Urothelium cell line (cell line): ENCODE results near the gene MAGI1.
"Not testable (repeated sequence)": the region's sequence is repeated elsewhere in the genome, so short reads cannot be mapped to it uniquely, and the experiment has no call there.

Experiments used
- DNase-seq: peaks from one replicate; pipeline ENCODE4 v3.0.0; 2011; ENCODE audit warnings: low spot score, mixed read lengths
- FAIRE-seq: peaks from 2 replicates; lab custom pipeline; 2011; peaks lifted over from hg19 to GRCh38; lab: Jason Lieb, UNC

Gene MAGI1

DNA sequence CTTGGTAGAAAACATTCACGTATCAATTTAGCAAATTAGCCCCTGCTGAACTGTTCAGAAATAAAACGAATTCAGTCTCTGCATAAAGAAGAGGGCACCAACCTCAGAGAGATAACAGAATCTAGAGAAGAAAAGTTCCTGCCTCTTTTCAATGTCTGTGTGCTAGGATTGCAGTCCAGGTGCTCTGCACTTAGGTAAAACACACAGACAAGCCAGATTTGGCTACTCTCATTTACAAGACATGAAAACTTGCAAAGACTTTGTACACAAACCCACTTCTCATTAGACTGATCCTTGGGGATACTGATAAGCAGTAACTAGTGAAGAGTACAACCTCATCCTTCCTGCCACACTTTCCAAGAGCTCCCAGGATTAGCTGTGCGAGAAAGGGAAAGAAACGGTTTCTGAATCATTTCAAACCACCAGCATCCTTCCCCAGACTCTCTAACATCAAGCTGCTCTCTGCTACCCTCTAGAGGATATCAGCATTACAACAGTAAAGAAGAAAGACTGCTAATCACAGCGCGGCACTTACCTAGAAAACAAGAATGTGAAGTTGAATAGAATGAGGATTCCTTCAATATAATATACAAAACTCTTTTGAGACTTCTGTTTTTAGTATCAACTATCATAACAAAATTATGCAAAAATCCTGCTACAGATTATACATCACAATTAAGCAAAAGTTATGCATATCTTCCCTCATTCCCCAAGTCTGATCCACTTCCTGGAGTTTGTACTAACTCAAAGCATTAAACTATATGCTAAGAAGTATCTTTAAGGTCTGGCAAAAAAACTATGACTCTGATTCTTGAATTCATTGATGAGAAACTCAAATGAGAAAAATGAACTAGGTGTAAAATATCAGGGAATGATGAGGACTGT lies 306.4 kb downstream of the MAGI1 start:
- DNase-seq (peak; percentile 71), FAIRE-seq (no peak)

DNA sequence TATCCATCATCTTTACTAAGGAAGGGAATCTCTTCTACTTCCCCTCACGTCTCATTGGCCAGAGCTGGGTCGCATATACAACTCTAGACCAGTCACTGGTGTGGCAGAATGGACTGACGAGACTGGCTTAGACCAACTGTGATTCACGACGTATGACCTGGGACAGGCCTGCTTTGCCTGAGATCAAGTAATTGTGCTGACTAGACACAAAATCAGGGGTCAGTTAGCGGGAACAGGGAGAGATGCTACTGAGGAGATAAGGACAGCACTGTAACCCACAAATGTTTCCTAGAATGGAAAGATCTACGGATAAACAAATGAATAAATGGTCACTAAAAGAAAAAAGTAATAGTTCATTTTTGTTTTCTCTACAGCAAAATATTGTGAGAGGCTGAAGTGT lies 308.3 kb downstream of the MAGI1 start:
- FAIRE-seq: no peak
- no peak for DNase-seq

DNA sequence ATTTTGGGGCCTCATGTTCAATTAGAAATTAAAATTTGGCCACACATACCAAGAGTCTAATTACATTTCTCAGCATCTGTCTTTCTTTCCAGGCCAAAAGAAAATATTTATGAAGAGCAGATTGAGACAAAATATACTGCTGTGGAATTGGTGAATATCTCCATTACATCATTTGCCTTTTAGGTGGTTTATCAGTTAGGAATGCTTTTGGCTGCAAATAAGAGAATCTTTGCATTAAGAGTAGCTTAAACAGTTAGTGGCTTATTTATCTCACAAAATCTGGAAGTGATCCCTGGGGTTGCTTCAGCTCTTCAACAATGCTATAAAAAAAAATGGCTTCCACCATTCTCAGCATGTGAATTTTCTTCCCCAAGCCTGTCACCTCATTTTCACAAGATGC lies 308.7 kb downstream of the MAGI1 start:
- no peak for DNase-seq
- no peak for FAIRE-seq

DNA sequence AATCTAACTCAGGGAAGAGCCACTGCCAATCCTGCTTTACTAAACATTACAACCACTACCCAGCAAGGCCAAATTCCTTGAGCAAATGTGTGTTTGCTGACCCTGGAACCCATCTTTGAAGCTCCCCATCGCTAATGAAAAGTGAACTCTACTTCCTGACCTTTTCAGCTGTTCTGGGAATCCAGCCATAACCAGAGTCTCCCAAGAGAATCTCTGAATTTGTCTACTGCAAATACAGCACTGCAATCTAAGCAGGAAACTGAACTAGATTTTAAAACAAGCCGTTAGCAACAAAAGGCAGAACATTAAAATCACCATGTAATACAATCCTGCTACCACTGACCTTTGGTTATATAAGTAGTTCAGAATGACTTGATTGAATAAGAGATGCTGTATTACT lies 309.2 kb downstream of the MAGI1 start:
- no peak for DNase-seq
- FAIRE-seq: no peak

GRCh38 chr3:65728138-65728537 lies 310.6 kb downstream of the MAGI1 start:
- DNase-seq: no peak
- FAIRE-seq: no peak

DNA sequence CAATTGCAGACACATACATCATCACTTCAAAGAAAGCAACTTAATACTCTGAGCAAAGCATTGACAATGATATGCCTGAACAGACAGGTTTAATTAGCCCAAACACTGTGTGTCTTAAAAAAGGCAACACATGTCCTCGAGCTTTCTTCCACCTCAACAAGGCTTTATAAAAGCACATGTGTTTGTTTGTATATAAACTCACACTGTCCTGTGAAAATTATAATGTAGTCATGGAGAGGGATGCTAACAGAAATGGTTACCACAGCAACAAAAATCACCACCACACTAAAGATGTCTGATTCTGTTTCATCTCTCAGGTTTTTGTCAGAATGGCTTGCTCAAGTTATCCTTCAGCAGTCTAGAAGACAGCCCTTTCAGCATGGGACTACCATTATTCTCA lies 314.7 kb downstream of the MAGI1 start:
- FAIRE-seq: no peak
- DNase-seq: no peak

GRCh38 chr3:65723011-65723410 lies 315.7 kb downstream of the MAGI1 start:
- no peak for FAIRE-seq
- DNase-seq: no peak

DNA sequence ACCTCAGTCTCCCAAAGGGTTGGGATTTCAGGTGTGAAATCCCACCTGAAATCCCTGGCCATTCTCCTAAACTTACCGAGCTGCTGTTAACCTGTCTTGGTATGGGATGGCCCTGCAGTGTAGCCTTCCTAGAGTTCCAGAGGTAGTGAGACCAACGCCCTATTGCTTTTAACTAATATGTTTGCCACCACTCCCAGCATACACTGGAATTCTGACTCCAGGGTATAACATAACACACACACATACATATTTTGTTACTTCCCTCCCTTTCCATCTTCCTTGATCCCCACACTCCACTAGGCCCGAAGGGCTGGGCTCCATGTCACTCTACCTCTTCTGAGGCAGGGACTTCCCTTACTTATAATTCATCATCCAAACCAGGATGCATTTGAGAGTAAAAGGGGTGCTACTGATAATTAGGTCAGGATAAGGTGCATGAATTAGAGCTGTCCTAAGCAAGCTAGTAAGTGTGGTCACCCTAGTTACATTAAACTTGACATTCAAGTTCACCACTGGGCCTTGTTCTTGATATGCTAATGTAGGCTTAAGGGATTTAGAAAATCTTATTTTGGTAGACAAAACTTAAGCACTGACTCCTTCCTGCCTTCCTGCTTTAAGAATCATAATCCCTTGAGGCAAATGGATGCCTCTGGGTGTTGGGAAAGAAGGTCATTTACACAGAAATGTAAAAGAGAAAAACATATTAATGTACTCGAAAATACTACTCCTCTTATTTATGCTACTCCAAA lies 317.6 kb downstream of the MAGI1 start:
- FAIRE-seq (peak; percentile 5), DNase-seq (no peak)

- FAIRE-seq, DNase-seq: not testable (repeated sequence)
Observed at GRCh38 chr3:65719639-65720038, 319.1 kb downstream of the MAGI1 start.

GRCh38 chr3:65717676-65718346 lies 320.9 kb downstream of the MAGI1 start:
- DNase-seq (no peak), FAIRE-seq (no peak)

- no peak for FAIRE-seq
- DNase-seq: no peak
Observed at GRCh38 chr3:65716071-65716751, 322.5 kb downstream of the MAGI1 start.

DNA sequence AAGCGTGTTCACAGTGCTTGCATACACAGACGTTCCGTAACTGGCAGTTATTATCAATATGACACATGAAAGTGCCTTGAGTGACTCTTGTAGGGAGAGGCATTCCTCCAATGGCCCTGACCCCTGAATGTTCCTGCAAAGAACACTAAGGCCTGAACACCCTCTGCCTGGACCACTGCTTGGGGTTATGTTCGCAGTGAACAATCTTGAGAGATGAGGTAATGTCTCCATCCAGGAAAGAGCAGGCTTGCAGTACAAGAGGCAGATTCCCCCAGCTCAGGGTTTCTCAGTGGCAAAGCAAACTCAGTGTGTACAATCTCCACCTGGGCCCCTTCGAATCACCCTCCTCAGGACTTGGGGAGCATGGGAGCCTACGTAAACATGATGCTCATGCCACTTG lies 324.6 kb downstream of the MAGI1 start:
- DNase-seq (peak; percentile 8), FAIRE-seq (no peak)

- FAIRE-seq (no peak), DNase-seq (peak; percentile 8)
Observed at GRCh38 chr3:65713016-65713415, 325.7 kb downstream of the MAGI1 start.

DNA sequence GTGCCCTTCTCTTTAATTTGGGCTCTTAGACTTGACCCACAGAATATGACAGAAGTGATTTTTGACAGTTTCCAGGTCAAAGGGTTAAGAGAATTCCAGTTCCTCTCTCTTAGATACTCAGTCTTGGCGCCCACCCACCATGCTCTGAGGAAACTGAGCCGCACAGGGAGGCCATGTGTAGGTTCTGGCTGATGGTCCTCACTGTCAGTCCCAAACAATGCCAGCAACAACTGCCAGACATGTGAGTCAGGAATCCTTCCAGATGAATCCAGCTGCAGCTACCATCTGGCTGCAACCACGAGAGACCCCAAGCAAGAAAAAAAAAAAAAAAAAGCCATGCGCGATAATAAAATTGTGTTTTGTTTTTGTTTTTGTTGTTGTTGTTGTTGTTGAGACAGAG lies 326.6 kb downstream of the MAGI1 start:
- DNase-seq (no peak), FAIRE-seq (no peak)

- no peak for FAIRE-seq
Observed at GRCh38 chr3:65706776-65707568, 331.7 kb downstream of the MAGI1 start.

DNA sequence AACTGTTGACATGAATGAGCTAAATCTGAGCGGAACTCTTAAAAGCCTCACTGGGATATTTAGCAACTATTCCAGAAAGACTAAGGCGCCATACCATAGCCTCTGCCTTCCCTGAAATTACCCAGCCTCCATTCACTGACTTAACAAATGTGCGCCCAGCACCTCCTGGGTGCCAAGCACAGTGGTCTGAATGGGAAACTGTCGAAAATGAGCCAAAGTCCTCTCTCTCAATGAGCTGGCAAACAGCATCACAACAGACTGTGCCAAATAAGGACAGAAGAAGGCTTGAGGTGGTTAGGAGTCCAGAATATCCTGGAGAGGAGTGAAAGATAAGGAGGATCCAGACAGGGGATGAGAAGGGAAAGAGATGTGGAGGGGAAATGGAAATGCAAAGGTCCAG lies 332.4 kb downstream of the MAGI1 start:
- FAIRE-seq (no peak), DNase-seq (no peak)

More at GRCh38 chr3:65706776-65707568, 331.7 kb downstream of the MAGI1 start:
- DNase-seq: no peak

DNA sequence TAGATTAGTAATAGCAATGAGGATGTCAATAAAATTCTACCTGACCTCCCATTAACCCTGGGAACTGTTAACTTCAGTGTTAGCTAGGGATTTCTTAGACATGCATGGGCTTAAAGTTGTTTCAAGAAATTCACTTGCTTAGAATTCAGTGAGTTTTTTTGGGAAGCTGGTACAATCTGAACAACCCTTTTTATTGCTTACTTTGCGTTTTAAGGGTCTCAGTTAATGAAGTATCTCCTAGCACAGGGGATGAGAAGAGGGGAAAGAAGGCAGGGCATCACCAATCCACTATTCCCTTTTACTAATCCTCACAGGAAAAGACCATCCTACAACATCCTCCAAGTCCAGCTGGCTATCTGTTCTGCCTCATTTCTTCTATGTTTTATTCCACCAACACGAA lies 334.9 kb downstream of the MAGI1 start:
- DNase-seq (no peak), FAIRE-seq (no peak)

DNA sequence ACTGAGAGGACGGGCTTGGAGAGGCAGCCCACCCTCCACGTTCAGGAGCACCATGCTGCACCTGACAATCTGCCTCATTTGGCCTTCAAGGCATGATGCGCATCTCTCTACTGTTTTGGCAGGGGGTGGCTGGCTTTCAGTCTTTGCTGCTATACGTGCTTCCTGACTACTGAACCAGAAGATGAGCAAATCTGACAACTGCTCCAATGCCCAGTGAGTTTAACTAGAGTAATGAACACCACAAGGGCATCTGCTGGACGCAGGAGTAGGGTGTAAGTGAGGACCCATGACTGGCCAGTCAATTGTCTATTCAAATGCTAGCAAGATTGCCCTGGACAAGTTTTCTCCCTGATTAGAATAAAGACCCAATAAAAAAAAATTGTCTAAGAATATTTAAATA lies 335.7 kb downstream of the MAGI1 start:
- DNase-seq: no peak
- FAIRE-seq: no peak

DNA sequence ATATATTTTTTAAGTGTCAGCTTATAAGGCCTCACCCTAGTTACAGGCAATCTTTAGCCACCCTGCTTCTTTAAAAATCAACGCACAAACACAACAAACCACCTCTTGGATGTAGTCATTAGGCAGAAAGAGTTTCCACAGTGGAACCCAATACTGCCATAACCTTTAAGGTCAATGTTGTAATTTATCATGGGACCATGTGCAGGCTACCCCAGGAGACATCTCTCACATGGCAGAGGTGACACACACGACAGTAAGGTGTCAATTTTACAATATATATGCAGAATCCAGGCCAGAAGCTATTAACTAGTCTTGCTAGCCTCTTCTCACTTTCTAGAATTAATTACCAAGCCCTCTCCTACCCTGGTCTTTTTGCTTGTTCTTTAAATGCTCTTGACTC lies 336.5 kb downstream of the MAGI1 start:
- FAIRE-seq (no peak), DNase-seq (no peak)

GRCh38 chr3:65701516-65701915 lies 337.2 kb downstream of the MAGI1 start:
- DNase-seq (no peak), FAIRE-seq (no peak)
